ENCODE results near the gene PLPPR3.

DNA sequence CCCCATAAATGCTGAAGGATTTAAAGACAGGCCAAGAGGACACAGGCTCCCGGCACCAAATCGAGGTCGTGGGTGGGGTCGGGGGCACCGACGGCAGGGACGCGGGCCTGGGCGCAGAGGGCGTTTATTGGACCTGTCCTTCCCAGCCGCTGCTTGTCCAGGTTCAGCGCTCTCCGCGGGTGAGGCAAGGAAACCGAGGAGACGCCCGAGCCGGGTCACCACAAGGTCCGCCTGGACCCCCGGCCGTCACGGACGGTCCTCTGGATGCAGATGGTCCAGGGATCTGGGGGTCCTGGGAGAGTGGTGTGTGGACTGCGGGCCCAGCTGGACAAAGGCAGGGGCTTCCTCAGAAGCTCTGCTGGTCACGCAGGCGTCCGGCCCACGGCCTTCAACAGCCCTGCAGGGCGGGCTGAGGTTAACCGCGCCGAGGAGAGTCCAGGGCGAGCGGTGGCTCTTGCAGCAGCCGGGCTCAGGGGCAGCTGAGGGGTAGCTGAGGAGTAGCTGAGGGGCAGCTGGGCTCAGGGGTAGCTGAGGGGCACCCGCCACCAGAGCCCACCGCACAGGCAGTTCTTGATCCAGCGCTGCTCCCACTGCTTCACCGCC lies 46.2 kb upstream of the PLPPR3 start:
- TF ChIP-seq CBFB (CRISPR knock-in tag; IDR thresholded peaks at IDR 0.05) (no peak), SMARCE1 (IDR thresholded peaks at IDR 0.05) (no peak), NCOR1 (IDR thresholded peaks at IDR 0.05) (no peak), POLR2AphosphoS5 (IDR thresholded peaks at IDR 0.05; ENCODE audit: control insufficient read depth, insufficient read depth, low read depth, low read length) (no peak), CTCF (IDR thresholded peaks at IDR 0.05 in 2 of 3, conservative IDR thresholded peaks at IDR 0.05 in 1 of 3; ENCODE audit: insufficient read depth in 2 of 3, low read depth in 1 of 3, low read length in 3 of 3) (no peak), KLF10 (CRISPR knock-in tag; IDR thresholded peaks at IDR 0.05) (no peak)
- TF ChIP-seq, protein P1, sequence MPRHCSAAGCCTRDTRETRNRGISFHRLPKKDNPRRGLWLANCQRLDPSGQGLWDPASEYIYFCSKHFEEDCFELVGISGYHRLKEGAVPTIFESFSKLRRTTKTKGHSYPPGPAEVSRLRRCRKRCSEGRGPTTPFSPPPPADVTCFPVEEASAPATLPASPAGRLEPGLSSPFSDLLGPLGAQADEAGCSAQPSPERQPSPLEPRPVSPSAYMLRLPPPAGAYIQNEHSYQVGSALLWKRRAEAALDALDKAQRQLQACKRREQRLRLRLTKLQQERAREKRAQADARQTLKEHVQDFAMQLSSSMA (CRISPR knock-in tag; IDR thresholded peaks at IDR 0.05): no peak

Measured in K562 (cell line).